HG03066 (cell line): ENCODE data around the gene PPP2R1A.

Experiments used
- ATAC-seq: cut with Tn5 transposase; IDR thresholded peaks from one replicate; pipeline ENCODE4 v1.9.1; 2021; ENCODE audit warnings: low read depth; ENCODE audit not compliant: unreplicated experiment

The PPP2R1A gene

DNA sequence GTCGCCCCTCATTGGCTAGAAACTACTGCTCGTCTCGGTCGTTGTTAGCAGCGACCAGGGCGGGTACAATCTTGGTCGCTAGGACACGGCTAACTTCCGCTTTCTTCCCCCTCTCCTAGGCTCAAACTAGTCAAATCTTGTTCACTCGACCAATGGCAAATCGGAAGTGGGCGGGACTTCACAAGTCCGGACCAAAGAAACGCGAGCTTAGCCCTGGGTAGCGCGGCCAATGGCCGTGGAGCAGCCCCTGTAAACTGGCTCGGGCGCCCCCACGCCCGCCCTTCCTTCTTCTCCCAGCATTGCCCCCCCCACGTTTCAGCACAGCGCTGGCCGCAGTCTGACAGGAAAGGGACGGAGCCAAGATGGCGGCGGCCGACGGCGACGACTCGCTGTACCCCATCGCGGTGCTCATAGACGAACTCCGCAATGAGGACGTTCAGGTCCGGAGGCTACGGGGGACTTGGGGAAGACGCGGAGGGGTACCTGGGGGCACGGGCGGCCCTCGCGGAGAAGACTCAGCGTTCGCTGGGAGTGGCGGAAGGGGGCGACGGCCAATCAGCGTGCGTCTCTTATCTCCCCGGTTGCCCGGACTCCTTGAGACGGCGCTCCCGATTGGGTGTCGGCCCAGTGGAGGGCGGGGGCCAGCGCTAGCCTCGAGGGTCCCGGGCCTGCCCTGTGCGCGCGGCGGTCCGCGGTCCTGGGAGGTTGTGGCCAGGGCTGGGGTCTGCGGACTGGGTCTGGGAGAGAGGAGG lies at the start of gene PPP2R1A:
PPP2R1A (plus strand) TSS at position 318 of the 752 bp plus-strand sequence; CDS start at position 363, 45 bp downstream.
- ATAC-seq: peak; percentile 89

DNA sequence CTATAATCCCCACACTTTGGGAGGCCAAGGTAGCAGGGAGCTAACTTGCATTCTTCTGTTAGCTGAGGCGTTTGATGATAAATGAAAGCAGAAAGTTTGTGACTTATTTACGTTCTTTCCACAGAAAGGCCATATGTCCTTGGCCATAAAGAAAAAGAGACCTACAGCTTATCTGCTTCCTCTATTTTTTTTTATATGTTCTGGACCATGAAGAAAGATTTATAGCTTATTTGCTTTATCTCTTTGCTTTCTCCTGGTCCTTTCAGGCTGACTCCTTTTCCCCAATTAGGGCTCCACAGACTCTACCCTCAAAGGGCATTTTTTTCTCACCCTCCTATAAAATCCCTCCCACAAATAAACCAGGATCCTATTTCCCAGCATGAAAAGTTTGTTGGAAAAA lies 48.6 kb upstream of the PPP2R1A start:
- ATAC-seq: no peak

DNA sequence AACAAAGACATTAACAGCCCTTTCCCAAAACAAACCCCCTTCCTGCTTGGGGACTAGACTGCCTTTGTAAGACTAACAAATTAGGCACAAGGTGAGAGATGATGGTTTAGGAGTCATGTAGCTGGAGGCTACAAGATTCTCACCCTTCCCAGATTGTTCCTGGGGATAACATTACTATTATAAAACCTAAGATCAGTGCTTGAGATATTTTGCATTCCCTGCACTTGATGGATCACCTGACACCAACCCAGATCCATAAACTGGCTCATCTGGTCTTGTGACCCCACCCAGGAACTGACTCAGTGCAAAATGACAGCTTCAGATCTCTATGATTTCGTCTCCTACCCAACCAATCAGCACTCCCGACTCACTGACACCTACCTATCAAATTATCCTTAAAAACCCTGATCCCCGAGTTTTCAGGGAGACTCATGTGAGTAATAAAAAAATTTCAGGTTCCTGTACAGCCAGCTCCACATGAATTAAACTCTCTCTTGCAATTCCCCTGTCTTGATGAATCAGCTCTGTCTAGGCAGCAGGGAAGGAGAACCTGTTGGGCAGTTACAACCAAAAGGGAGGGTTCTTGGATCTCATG lies 47.8 kb upstream of the PPP2R1A start:
- no peak for ATAC-seq

DNA sequence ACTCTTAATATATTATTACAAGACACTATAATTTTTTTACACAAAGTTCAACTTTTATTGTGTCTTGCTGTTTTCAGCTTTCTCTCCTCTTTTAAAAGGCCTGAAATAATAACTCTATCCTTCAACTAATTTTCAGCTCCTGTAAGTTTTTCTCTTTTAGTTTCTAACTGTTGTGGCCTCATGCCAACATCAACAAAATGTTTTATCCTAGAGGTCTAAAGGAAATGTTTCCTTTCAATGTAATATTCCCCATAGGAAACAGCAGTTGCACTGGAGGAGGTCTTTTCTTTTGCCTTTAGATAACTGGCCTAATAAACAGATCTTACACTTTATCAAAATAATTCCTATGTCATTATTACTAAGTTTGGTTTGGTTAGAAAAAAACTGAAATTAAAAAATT lies 41.6 kb upstream of the PPP2R1A start:
- ATAC-seq: no peak

DNA sequence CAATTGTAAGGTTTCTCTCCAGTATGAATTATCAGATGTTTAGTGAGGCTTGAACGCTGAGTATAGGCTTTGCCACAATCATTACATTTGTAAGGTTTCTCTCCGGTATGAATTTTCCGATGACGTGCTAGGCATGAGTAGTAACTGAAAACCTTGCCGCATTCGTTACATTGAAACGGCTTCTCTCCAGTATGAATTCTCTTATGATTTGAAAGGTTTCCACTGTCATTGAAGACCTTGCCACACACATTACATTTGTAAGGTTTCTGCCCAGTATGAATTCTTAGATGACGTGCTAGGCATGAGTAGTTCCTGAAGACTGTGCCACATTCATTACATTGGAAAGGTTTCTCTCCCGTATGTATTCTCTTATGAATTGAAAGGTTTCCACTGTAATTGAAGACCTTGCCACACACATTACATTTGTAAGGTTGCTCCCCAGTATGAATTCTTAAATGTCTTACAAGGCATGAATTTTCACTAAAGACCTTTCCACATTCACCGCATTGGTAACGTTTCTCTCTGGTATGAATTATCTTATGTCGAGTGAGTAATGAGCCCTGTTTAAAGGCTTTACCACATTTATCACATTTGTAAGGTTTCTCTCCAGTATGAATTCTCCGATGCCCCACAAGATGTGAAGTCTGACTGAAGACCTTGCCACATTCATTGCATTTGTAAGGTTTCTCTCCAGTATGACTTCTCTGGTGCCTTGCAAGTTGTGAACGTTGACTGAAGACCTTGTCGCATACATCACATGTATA lies 34.1 kb upstream of the PPP2R1A start:
- ATAC-seq: no peak

DNA sequence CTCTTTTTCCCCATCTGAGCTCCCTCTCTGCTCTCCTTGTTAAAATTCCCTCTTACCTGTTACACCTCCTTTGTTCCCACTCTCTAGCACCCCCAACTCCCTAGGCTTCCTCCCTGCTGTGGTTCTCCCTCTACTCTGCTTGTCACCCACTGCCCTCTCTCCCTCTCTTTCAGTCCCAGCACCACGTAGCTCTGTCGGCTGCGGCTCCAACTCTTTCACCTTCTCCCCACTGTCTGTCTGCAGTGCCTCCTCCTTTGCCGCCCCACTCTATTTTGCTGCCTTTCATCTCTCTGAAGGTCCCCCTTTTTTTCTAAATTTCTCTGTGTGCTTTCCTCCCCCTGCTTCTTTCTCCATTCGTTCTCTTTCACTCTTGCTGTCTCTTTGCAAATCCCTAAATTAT lies 19.5 kb upstream of the PPP2R1A start:
- no peak for ATAC-seq

DNA sequence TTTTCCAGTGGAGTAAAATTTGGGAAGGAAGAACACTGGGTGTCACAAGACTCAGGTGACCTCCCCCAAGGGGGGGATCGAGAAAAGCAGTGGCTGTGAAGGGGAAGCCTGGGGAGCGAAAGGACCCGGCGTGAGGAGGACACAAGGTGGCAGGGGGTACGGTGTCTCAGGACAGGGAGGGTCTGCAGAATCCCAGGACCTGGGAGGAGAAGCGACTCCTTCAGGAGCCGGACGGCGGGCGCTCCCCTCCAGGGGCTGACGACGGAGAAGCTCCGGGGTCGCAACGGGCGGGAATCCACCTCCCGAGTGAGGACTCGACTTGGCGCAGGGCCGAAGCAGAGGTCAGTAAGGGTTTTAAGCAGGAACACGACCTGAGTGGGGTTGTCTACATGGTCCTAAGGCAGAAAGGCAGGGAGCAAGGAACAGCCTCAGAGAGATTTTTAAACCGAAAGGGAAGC lies 19.0 kb upstream of the PPP2R1A start:
- ATAC-seq: no peak

DNA sequence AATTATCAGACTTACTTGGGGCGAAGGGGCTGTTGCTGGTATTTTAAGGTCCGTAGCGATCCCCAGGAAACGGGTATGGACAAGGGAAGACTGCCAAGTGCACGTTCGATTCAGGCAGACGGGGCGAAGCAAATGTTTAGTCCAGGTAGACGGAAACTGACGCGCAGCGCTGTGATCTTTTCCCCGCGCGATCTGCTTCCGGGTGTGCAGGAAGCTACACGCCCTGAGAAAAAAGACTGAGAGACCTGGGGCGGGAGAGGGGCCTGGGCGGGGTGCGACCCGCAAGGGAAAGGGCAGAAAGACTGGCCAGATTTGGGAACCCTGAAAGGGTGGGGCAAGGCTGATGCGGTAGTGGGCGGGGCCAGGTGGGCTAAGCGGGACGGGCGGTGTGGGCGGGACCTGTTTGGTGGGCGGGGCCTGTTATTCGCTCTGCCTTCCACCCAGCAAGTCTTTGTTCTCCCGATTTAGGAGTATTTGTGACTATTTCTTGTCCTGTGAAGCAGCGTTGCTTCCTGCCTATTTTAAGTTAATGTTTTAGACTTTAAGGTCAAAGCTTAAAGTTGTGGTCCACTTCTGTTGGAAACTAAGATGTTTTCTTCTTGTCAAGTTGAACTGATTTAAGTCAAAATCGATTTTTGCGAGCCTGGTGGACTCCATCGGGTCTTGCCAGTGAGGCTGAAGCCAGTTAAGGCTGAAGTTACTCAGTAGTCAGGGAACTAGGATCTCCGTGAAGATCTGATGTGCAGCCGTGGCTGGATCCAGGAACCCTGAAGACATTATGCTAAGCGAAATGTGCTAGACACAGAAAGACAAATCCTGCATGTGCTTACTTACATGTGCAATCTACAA lies 18.3 kb upstream of the PPP2R1A start, which contains the start of gene ZNF836:
ZNF836 (minus strand) TSS at position 301 of the 849 bp plus-strand sequence. CDS start 3,549 bp downstream, outside the sequence.
- no peak for ATAC-seq

DNA sequence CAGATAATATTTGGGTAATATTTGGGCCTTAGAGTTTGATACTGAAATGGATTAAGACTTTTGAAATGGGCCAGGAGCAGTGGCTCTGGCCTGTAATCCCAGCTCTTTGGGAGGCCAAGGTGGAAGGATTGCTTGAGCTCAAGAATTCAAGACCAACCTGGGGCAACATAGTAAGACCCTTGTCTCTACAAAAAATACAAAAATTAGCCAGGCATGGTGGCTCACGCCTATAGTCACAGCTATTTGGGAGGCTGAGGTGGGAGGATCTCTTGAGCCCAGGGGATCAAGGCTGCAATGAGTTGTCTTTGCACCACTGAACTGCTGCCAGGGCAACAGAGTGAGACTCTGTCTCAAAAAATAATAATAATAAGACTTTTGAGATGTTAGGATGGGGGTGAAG lies 17.5 kb upstream of the PPP2R1A start:
- no peak for ATAC-seq

DNA sequence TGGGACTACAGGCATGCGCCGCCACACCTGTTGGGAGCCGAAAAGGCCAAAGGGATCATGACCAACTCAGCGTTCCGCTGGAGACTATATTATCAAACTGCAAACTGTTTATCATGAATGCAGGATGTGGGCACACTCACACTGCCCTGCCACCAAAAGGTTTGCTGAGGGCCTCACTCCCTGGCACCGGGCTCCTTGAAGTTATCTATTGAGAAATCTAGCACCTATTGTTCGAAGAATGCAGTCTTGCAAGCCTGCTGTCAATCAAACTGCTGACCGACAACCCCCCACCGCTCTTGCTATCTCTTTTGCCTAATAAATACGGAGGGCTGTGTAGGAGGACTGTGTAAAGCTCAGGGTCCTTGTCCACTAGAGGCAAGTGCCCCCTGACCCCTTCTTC lies 13.3 kb upstream of the PPP2R1A start:
- no peak for ATAC-seq

DNA sequence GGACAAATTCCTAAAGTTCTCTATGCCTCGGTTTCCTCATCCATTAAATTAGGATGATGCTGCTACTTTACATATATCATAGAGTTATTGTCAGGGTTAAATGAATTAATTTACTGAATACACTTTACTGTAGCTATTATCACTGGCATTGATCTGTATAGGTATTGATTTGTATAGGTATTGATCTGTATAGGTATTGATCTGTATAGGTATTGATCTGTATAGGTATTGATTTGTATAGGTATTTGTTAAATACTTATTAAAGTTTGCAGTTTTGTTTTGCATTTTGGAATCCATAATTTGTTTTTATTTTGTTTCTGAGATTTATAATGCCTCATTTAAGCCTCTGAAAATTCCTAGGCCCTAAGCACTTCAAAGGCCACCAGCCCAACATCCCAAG lies 2.4 kb upstream of the PPP2R1A start:
- no peak for ATAC-seq

DNA sequence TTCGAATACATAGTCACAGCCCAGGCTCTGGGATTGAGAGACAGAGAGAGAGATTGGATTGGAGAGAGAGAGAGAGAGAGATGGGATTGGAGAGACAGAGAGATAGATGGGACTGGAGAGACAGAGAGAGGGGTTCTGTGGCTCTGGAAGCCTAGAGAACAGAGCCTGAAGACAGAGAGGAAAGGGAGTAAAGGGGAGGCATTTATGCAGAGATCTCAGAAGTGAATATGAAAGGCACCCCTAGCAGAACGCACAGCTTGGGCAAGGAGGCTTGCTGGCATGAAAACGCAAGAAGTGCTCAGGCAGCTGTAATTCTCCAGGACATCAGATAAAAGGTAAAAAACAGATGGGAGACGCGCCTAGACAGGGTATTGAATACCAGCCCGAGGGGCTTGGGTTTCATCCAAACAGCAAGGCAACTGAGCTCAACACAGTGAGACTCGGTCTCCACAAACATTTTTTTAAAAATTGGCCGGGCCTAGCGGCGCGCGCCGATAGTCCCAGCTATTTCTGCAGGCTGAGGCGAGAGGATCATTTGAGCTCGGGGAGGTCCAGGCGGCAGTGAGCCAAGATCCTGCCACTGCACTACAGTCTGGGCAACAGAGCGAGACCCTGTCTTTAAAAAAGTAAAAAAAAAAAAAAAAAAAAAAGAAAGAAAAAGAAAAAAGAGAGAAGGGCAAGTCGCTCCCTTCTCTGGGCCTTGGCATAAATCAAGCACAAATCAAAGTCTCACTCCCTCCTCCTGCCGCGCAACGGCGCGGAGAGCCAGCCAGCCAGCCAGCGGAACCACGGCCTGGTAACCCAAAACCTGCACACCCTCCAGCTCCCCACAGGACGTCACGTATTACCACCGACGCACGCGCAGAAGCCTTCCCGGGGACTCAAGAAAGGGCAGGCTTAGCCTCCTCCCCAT lies 774 bp upstream of the PPP2R1A start:
- ATAC-seq: peak; percentile 3

DNA sequence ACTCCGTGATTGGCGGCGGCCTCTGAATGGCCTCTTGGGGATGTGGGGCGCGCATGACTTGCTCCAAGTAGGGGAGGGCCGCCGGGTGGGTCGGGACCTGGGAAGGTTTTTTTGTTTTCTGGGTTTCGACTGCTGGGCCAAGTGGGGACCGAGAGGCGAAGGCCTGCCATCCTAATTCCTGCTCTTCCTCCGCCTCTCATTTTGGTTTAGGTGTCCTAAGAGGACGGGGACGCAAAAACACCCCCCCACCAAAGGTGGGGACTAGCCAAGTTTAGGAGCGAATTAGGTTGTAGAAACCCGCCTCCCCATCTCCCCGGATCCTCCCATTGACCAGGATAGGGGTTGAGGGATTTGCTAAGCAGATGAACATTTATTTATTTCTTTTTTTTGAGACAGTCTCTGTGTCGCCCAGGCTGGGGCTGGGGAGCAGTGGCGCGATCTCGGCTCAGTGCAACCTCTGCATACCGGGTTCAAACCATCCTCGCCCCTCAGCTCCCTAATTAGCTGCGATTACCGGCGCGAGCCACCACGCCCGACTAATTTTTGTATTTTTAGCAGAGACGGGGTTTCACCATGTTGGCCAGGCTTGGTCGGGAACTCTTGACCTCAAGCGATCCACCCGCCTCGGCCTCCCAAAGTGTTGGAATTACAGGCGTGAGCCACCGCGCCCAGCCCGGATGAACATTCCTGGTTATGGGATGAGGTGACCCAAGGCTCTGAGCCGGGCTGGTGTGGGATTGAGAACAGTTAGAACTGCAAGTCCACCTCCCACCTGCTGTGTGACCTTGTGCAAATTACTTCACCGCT lies 838 bp downstream of the PPP2R1A start:
- ATAC-seq: no peak

DNA sequence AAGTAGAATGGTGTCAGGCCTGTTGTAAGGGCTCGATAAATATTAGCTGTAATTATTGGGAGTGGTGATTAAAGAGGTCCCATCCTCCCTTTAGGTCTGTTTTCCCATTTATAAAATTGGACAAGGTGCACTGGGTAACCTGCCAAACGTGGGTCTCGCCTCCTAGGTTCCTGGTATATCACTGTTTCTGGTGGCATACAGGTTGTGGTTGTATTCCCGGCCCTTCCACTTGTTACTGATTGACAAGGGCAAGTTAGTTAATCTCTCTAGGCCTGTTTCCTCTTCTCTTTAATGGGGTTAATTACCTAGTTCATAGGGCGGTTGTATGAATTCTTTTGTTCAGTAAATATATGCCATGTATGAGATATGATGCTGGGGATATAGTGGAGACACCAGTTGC lies 1.5 kb downstream of the PPP2R1A start:
- no peak for ATAC-seq

DNA sequence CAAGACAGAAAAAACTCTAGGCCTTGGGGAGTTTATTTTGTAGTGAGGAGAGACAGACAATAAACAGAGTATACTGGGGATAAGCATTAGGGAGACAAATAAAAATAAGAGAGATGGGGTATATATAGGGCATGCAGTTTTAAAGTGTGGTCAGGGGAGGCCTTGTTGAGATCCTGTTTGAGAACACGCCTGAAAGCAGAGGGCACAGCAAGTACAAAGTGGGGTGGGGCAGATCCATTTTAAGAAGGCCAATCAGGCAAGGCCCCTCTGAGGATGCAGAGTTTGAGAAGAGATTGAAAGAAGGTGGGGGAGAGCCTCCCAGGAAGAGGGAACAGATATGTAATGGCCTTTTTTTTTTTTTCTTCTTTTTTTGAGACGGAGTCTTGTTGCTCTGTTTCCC lies 2.1 kb downstream of the PPP2R1A start:
- ATAC-seq: no peak

DNA sequence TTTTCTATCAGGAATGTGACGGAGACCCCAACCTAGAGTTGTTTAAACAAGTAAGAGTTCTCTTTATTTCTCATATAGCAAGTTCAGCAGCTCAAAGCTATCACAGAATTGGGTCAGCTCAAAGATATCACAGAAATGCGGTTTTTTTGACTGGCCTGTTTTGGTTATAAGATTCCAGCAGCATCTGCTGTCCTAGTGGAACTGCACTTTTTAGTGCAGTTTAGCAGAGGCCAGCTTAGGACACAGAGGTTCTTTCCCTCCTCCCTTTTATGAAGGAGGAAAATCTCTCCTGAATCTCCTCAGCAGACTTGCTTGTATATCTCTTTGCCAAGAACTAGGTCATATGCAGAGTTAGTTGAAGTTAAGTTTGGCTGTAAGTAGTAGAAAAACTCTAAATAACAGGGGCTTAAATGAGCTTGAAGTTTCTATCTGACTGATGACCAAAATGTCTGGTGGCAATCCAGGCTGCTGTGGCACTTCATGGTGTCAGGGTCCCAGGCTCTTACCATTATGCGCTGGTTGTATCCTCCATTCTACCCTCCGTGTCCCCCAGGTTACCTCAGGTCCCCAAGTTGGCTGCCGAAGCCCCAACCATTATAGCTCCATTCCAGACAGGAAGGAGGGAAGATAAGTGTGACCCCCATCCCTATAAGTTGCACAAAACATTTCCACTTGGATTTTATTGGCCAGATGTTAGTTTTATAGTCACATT lies 6.6 kb downstream of the PPP2R1A start:
- ATAC-seq: no peak

DNA sequence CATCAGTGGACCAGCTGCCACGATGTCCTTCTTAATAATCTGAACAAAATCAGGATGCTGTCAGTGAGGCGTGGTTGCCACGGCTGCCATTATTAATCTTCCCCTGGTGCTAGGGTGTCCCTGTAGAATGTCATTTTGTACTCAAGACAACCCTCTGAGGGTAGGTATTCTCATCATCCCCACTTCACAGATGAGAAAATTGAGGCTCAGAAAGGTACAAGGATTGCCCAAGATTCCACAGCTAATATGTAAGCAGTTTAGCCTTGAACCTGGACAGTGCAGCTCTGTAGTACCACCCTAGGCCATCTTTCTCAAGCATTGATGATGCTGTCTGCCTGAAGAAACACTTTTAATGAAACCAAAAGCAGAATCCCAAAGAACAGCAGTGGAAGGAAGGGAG lies 8.1 kb downstream of the PPP2R1A start:
- no peak for ATAC-seq

DNA sequence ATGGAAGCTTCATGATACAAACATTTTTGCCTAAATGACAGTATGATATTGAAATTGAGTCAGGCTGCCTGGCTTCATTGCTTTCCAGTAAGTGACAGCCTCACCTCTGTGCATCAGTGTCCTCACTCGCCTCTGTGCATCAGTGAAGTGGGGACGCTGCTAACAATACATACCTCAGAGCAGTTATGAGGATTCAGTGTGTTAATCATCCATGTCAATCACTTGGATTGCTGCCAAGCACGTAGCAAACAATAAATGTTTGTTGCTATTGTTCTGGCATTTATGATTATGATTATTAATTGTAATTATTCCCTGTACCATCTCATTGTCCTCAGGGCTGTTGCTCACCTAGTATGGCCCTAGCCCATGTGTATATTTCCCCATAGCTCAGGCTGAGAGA lies 8.8 kb downstream of the PPP2R1A start:
- ATAC-seq: no peak
